ENCODE data around the gene EPHA4. TPM values are rescaled to one million over a fixed set of nuclear protein-coding genes. Genes with fewer than 3 reads are reported as not detected.

Gene EPHA4
- polyA plus RNA-seq, 1 donor (not counting 4 experiments of a cell fraction or from before 2014, with no cell fraction given): 9.0 TPM

DNA sequence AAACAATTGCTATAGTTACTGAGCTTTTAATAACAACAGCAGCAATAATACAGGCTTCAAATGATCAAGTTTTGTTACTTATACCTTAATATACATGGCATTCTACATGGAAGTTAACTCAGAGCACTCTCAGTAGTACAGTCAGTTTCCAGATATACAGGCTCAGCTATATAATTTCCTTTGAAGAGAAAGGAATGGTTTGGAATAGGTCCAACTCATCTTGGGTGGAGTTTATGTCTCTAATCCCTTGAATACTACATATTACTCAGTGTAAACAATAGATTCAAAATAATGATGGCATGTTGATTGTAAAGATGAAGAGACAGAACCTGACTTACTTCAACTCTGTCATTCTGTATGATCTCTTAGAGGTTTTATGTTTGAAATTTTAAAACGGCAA is 174.9 kb downstream of the EPHA4 start:
- no peak for TF ChIP-seq EZH2 (IDR thresholded peaks at IDR 0.05; ENCODE audit: low read length)
- TF ChIP-seq, protein P1, sequence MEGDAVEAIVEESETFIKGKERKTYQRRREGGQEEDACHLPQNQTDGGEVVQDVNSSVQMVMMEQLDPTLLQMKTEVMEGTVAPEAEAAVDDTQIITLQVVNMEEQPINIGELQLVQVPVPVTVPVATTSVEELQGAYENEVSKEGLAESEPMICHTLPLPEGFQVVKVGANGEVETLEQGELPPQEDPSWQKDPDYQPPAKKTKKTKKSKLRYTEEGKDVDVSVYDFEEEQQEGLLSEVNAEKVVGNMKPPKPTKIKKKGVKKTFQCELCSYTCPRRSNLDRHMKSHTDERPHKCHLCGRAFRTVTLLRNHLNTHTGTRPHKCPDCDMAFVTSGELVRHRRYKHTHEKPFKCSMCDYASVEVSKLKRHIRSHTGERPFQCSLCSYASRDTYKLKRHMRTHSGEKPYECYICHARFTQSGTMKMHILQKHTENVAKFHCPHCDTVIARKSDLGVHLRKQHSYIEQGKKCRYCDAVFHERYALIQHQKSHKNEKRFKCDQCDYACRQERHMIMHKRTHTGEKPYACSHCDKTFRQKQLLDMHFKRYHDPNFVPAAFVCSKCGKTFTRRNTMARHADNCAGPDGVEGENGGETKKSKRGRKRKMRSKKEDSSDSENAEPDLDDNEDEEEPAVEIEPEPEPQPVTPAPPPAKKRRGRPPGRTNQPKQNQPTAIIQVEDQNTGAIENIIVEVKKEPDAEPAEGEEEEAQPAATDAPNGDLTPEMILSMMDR (optimal IDR thresholded peaks at IDR 0.05 in 1 of 3, IDR thresholded peaks at IDR 0.05 in 1 of 3, conservative IDR thresholded peaks at IDR 0.05 in 1 of 3; ENCODE audit: extremely low read depth in 1 of 3, insufficient read depth in 2 of 3, low read length in 3 of 3): no peak
- H3K79me2 ChIP-seq (ENCODE audit: control insufficient read depth, insufficient read depth, low read length): no peaks in the 10 kb centered on the region
- H4K20me1 ChIP-seq (ENCODE audit: control insufficient read depth, extremely low read depth, insufficient read depth, low read length): no peaks in the 10 kb centered on the region
- FAIRE-seq: no peak
- no peak overlapping the region for H3K4me2 ChIP-seq (ENCODE audit: control insufficient read depth, extremely low read depth, insufficient read depth, low read depth, low read length)
- H2AFZ ChIP-seq (ENCODE audit: control insufficient read depth, low read length): no peak overlapping the region
- H3K36me3 ChIP-seq (ENCODE audit: control insufficient read depth in 2 of 2, extremely low read depth in 1 of 2, insufficient read depth in 2 of 2, low read length in 2 of 2): no peaks in the 10 kb centered on the region
- DNase-seq (ENCODE audit: low read depth, low spot score): no peak
- no peaks in the 10 kb centered on the region for H3K27me3 ChIP-seq (ENCODE audit: control insufficient read depth, extremely low read depth, insufficient read depth, low read length)
- no peaks in the 10 kb centered on the region for H3K4me1 ChIP-seq (ENCODE audit: control insufficient read depth, extremely low read depth, insufficient read depth, low read length)
- no peak overlapping the region for H3K9ac ChIP-seq (ENCODE audit: control insufficient read depth, extremely low read depth, insufficient read depth, low read length)
- dilution Hi-C loops (cut with MboI; ENCODE audit: extremely low pct_ligation_motif_present, low sequenced_read_pairs): no loop called here
- no peaks in the 10 kb centered on the region for H3K9me3 ChIP-seq (ENCODE audit: control insufficient read depth, low read depth, low read length)
- H3K4me3 ChIP-seq (ENCODE audit: control insufficient read depth in 2 of 3, extremely low read depth in 1 of 3, insufficient read depth in 2 of 3, low read depth in 1 of 3, low read length in 3 of 3): no peak overlapping the region
- no peaks in the 10 kb centered on the region for H3K9me1 ChIP-seq (ENCODE audit: control insufficient read depth, extremely low read depth, insufficient read depth, low read length)
- H3K27ac ChIP-seq (ENCODE audit: control insufficient read depth, insufficient read depth, low read length): no peak overlapping the region

DNA sequence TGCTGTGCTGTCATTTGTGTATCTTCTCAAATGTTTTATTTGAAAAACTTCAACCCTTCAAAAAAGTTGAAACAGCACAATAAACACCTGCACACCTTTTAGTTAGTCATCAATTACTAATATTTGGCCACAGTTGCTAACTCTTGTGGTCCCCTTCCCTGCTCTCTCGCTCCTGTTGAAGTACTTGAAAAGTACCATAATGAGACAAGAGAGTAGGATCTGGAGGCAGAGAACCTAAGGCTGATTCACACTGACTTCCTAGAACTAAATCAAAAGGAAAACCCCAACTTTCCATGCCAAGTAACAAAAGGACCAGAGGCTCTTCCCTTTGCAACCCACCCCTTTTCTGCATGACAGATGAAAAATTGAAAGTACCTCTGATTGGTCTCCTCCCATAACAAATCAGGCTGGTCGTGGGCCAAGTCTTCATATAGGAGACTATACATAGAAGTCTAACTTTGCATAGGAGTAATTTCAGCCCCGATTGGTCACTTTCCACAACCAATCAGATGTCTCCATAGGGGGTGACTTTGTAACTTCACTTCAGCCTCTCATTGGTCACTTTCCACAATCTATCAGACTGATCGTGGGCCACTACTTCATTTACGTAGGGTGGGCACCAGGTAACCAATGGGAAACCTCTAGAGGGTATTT is 179.7 kb downstream of the EPHA4 start:
- H3K27ac ChIP-seq (ENCODE audit: control insufficient read depth, insufficient read depth, low read length): no peak overlapping the region
- H3K9me1 ChIP-seq (ENCODE audit: control insufficient read depth, extremely low read depth, insufficient read depth, low read length): no peaks in the 10 kb centered on the region
- no peaks in the 10 kb centered on the region for H3K36me3 ChIP-seq (ENCODE audit: control insufficient read depth in 2 of 2, extremely low read depth in 1 of 2, insufficient read depth in 2 of 2, low read length in 2 of 2)
- H3K4me2 ChIP-seq (ENCODE audit: control insufficient read depth, extremely low read depth, insufficient read depth, low read depth, low read length): no peak overlapping the region
- H4K20me1 ChIP-seq (ENCODE audit: control insufficient read depth, extremely low read depth, insufficient read depth, low read length): no peaks in the 10 kb centered on the region
- H2AFZ ChIP-seq (ENCODE audit: control insufficient read depth, low read length): no peak overlapping the region
- no peak for FAIRE-seq
- TF ChIP-seq, protein P1 (optimal IDR thresholded peaks at IDR 0.05 in 1 of 3, IDR thresholded peaks at IDR 0.05 in 1 of 3, conservative IDR thresholded peaks at IDR 0.05 in 1 of 3; ENCODE audit: extremely low read depth in 1 of 3, insufficient read depth in 2 of 3, low read length in 3 of 3): no peak
- no peak for TF ChIP-seq EZH2 (IDR thresholded peaks at IDR 0.05; ENCODE audit: low read length)
- no peak overlapping the region for H3K4me3 ChIP-seq (ENCODE audit: control insufficient read depth in 2 of 3, extremely low read depth in 1 of 3, insufficient read depth in 2 of 3, low read depth in 1 of 3, low read length in 3 of 3)
- no peaks in the 10 kb centered on the region for H3K27me3 ChIP-seq (ENCODE audit: control insufficient read depth, extremely low read depth, insufficient read depth, low read length)
- H3K4me1 ChIP-seq (ENCODE audit: control insufficient read depth, extremely low read depth, insufficient read depth, low read length): no peaks in the 10 kb centered on the region
- no peak overlapping the region for H3K9ac ChIP-seq (ENCODE audit: control insufficient read depth, extremely low read depth, insufficient read depth, low read length)
- DNase-seq (ENCODE audit: low read depth, low spot score): no peak
- H3K9me3 ChIP-seq (ENCODE audit: control insufficient read depth, low read depth, low read length): no peaks in the 10 kb centered on the region
- dilution Hi-C loops (cut with MboI; ENCODE audit: extremely low pct_ligation_motif_present, low sequenced_read_pairs): no loop called here
- H3K79me2 ChIP-seq (ENCODE audit: control insufficient read depth, insufficient read depth, low read length): no peaks in the 10 kb centered on the region

Measured in keratinocyte (primary cell).